Measurements from ENCODE around the gene VWA3B. TPM values are rescaled to one million over a fixed set of nuclear protein-coding genes. Genes with fewer than 3 reads are reported as not detected.
A peak's percentile ranks its signal among the peaks of the same experiment; 100 is the strongest.
"Not testable (repeated sequence)": the region's sequence is repeated elsewhere in the genome, so short reads cannot be mapped to it uniquely, and the experiment has no call there.

The VWA3B gene
- total RNA-seq, 1 experiment from 2014 or later = not detected

DNA sequence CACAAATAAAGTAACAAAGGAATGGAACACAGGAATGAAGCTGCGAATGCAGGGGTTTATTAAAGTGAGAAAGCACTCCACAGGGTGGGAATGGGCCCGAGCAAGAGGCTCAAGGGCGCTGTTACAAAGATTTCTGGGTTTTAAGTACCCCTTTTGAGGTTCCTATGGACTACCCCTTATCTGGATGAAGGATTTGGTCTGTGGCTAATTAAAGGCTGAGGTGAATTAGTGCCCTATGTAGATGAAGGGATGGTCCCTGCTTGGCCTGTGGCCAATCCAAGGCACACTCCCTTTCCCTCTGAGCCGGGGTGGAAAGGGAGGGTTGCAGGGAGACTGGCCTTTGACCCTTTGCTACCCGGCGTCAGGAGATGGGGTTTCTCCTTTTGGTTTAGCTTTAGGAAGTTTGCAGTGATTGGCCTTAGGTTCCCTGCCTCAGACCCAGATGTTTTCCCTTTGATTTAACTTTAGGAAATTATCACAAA, 211.8 kb downstream of the VWA3B start:
- no peak for DNase-seq (ENCODE audit: low spot score)

- DNase-seq (ENCODE audit: low spot score) = no peak
Measured at GRCh38 chr2:98299211-98299905, 212.4 kb downstream of the VWA3B start.

GRCh38 chr2:98300141-98300874, 213.3 kb downstream of the VWA3B start:
- DNase-seq (ENCODE audit: low spot score) = no peak

DNA sequence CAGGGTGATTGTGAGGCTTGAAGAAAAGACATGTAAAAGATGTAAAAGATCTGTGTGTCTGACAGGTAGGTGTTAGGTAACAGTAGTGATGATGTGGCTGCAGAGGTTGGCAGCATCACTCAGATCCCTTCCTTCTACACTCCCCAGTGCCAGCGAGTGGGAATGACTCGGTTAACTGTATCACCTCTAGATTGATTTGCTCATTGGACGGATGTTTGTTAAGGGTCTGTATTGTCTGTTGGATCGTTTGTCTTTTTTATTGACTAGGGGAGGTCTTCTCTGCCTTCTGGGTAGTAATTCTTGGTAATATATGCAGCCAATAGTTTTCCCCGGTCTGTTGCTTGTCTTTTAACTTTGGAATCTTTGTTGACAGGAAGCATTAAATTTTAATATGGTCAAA, 214.5 kb downstream of the VWA3B start:
- DNase-seq (ENCODE audit: low spot score) = no peak

- DNase-seq (ENCODE audit: low spot score) = not testable (repeated sequence)
Measured at GRCh38 chr2:98307131-98307696, 220.2 kb downstream of the VWA3B start.

DNA sequence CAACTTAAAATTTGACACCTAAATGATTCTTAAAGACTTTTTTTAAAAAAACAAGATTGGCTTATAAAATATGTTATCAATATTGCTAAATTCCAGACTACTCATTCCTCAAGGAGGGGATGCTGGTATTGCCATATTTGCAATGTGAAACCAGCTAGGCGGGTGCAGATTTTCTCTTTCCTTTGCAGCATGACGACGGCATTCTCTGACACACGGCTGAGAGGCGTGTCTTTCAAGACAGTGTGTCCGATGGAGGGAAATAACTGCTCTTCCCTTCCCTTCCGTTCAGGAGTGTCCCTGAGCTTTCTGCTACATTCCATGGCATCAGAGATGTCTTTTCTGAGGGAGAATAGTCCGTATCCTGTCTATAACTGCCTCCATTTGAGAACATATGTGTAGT, 221.1 kb downstream of the VWA3B start:
- no peak for DNase-seq (ENCODE audit: low spot score)

- DNase-seq (ENCODE audit: low spot score) = no peak
Measured at GRCh38 chr2:98308532-98308931, 221.6 kb downstream of the VWA3B start.

GRCh38 chr2:98309580-98309979, 222.6 kb downstream of the VWA3B start:
- no peak for DNase-seq (ENCODE audit: low spot score)

DNA sequence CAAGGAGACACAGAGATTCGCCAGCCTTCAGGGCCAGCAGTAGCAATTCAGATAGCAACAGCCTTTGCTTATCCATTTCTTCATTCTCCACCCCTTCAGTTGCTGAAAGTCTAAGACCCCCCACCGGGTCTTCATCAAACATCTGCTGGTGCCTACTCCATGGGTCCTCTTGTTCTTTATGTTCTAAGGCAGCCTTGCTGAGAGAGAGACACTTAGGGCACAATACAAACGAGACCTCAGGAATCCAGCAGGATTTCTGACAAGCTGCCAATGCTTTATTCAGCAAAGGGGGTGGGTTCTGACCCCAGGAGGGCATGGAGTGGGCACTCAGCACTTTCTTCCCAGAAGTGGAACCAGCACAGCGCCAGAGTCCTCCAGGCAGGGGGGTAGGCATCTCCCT, 223.0 kb downstream of the VWA3B start:
- DNase-seq (ENCODE audit: low spot score) = no peak

- no peak for DNase-seq (ENCODE audit: low spot score)
Measured at GRCh38 chr2:98311090-98311489, 224.1 kb downstream of the VWA3B start.

DNA sequence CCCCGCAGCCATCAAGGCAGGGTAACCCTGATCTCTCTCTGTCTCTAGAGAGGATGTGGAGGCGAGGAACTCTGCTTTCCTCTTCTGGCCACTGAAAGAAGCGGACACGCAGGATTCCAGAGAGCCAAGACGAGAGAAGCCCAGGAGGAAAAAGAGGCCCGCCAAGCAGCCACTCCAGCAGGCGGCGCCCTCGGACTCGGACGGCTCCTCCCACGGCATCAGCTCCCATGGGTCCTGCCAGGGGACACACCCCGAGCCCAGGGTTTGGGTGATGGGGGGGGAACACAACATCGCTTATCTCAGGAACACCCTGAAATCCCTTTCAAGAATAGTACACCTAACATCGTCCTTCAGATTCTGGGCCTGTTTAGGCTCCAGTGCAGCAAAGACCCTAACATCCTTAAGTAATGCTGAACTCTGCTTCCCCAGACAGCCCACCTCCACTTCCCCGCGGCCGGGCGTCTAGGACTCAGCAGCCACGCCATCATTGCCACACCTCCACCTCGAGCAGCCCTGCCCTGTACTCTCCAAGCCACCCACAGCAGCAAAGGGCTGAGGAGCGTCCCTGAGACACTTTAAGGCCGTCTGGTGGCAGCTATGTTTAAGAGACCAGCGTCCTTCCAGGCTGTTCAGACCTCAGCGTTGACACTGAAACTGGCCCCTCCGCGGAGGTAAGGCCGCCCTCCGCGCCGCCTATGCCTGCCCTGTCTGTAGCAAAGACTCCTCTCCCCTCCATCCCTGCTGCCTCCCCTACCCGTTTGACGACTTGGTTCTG, 225.0 kb downstream of the VWA3B start:
- no peak for DNase-seq (ENCODE audit: low spot score)

DNA sequence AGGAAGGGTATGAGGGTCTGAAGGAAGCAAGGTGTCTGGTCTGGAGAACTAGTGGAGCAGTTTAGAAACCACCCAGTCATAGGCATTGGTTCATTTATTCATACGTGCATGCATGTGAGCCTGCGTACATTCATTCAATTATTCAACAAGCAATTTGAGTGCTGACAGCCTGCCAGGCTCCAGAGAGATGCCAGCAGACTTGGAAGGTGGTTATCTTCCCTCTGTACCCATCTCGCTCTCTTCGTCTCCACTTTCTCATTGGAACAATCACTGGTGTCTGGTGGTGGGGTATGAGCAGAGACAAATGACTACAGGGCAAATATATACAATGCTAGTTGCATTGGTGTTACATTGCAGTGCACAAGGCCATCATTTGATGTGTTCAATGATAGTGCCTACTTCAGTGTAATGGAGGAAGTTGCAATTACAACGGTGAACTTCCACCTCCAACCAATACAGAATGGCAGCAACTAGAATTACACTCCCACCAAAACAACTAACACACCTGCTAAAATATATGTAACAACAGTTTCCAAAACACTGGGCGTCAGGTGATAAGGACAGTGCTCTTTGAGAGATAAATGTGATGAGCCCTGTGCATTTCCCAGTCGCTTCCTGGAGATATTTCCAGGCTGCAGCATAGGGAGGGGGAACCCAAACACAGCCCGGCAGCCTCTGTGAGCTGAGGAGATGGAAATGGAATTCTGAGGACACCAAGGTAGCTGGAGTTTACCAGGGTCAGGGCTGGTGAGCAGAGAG, 226.7 kb downstream of the VWA3B start:
- no peak for DNase-seq (ENCODE audit: low spot score)

DNA sequence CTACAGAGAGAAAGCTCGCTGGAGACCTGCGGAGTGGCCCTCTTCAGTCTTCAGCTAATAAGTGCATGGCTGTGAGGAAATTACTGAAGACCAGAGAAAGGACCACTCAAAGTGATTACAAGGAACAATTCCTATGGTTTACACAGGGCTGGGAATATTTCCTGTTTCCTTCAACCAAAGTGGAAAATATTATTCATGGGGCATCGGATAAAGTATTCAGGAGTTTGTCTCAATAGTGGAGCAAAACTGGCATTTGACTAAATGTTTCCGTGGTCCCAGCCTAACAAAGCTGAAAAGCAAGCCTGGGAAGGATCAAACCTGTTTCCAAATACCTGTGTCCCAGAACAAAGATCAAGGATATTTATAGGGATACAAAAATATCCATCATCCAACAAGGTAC, 227.3 kb downstream of the VWA3B start:
- no peak for DNase-seq (ENCODE audit: low spot score)

GRCh38 chr2:98315957-98316356, 229.0 kb downstream of the VWA3B start:
- no peak for DNase-seq (ENCODE audit: low spot score)

DNA sequence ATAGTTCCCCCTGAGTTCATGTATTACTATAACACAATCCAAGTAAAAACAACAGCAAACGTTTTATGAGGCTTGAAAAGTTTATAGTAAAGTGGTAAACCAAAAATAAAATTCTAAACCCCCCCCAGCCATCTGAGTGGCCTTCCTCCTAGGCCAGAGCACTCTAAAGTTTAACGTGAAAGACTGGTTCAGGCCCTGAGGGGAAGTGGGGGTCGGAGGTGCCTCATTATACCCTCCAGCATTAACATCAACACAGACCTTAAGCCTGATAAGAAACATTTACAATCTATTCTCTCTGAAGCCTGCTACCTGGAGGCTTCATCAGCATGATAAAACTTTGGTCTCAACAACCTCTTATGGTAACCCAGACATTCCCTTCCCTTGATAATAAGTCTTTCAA, 230.2 kb downstream of the VWA3B start:
- DNase-seq (ENCODE audit: low spot score) = no peak

DNA sequence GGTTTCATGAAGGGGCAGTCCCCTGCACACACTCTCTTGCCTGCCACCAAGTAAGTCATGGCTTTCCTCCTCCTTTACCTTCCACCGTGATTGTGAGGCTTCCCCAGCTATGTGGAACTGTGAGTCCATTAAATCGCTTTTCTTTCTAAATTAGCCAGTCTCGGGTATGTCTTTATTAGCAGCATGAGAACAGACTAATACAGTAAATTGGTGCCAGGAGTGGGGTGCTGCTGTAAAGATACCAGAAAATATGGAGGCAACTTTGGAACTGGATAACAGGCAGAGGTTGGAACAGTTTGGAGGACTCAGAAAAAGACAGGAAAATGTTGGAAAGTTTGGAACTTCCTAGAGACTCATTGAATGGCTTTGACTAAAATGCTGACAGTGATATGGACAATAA, 233.2 kb downstream of the VWA3B start:
- DNase-seq (ENCODE audit: low spot score) = not testable (repeated sequence)

GRCh38 chr2:98324181-98324580, 237.2 kb downstream of the VWA3B start:
- DNase-seq (ENCODE audit: low spot score) = peak; percentile 22

- no peak for DNase-seq (ENCODE audit: low spot score)
Measured at GRCh38 chr2:98327776-98328175, 240.8 kb downstream of the VWA3B start.

GRCh38 chr2:98329549-98329948, 242.6 kb downstream of the VWA3B start:
- DNase-seq (ENCODE audit: low spot score) = no peak

DNA sequence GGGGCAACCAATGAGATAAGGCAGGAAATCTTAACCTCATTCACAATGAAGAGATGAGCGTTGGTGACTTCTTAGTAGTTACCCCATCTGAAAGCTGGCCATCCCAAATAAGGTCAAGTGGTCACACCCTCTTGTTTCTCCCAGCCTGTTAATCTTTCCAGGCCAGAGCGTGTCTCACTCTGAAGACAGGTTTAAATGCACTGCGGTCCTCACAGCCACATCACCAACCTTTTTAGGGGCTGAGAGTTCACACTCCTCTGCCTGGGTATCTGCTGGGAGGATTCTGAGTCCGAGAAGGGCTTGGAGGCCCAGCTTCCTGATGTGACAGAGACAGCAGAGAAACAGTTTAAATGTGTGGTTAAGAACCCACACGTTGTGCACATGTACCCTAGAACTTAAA, 246.0 kb downstream of the VWA3B start:
- no peak for DNase-seq (ENCODE audit: low spot score)

GRCh38 chr2:98333922-98334321, 247.0 kb downstream of the VWA3B start:
- DNase-seq (ENCODE audit: low spot score) = peak; percentile 13
